ENCODE data around the gene LIPE. TPM values are rescaled to one million over a fixed set of nuclear protein-coding genes. Genes with fewer than 3 reads are reported as not detected.

LIPE gene
- total and polyA plus RNA-seq, 8 donors = 4.0 to 11.0 (median 9.8) TPM

DNA sequence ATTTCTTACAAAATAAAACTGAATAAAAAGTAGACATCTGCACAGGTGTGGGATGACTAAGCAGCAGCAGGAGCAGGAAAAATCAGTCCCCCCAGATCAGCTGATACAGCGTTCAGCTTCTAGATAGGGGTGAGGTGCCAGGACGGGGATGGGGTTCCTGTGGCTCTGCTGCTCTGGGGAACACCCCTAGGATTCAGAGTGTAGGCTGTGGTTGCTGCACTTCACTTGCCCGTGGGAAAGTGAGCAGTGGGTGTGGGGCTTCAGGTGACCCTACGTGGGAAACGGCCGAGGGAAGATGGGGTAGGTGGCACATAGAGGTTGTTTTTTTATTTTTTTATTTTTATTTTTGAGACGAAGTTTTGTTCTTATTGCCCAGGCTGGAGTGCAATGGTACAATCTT is 18.8 kb upstream of the LIPE start:
- H3K36me3 ChIP-seq = no peaks in the 10 kb centered on the region
- H3K27ac ChIP-seq = no peak overlapping the region
- ATAC-seq = no peak
- no peaks in the 10 kb centered on the region for H3K9me3 ChIP-seq
- H3K27me3 ChIP-seq = no peaks in the 10 kb centered on the region
- no peak for DNase-seq
- peaks cover 3 to 34% of the 10 kb centered on the region in 2 donors for H3K4me1 ChIP-seq
- intact Hi-C loops (cut with DNase I) = no loop called here
- TF ChIP-seq CTCF (IDR thresholded peaks at IDR 0.05) = no peak
- no peak overlapping the region for H3K4me3 ChIP-seq

DNA sequence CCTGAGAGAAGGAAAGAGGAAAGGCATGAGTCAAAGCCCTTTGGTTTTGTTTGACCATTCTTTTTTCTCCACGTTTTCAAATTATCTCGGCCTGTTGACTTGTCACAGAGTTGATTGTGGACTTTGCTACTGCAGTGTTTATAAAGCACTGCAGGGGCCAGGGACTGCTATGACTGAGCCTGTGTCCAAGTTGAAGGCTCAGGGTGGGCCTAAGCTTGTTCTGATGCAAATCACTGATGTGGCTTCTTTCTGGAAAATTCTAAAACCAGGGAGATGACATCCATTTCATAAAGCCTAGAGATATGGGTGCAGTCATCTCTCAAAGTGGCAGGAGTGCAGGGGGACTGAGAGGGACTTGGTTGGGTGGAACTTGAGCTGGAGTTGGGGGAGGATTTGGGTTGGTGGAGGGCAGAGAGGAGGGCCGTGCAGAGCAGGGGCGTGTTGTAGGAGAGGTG is 16.8 kb upstream of the LIPE start:
- Histone ChIP-seq H3K9me3 (no peaks in the 10 kb centered on the region), H3K4me3 (no peak overlapping the region), H3K27me3 (no peaks in the 10 kb centered on the region), H3K4me1 (peaks cover 0 to 26% of the 10 kb centered on the region in 2 donors), H3K36me3 (no peaks in the 10 kb centered on the region), H3K27ac (peak overlapping the region; percentile 33 to 82)
- DNase-seq = no peak
- ATAC-seq = peak; percentile 15
- intact Hi-C loops (cut with DNase I) = no loop called here
- TF ChIP-seq CTCF (IDR thresholded peaks at IDR 0.05) = no peak

DNA sequence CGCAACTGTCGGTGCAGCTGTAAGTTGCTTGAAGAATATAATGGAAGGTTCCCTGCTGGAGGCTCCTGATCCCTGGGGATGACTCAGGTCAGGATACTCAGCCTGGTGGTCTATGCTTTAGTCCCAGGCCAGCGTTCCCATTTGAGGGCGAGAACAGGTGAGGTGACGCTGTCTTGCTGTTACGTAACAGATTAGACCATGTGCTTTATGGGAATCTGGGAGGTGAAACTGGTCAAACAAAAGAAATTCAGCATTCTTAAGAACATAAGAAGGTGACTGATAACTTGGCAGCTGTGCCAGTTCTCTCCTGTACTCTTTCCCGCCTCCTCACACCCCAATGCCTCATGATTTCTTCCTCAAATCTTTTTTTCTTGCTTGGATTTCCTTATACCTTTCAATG is 15.6 kb upstream of the LIPE start, which contains the start of gene CXCL17:
CXCL17 (minus strand) TSS at position 114 of the 400 bp plus-strand sequence. CDS start 114 bp downstream, outside the sequence.
- intact Hi-C loops (cut with DNase I) = no loop called here
- Histone ChIP-seq H3K27me3 (no peaks in the 10 kb centered on the region), H3K4me1 (peaks cover 0 to 26% of the 10 kb centered on the region in 2 donors), H3K36me3 (no peaks in the 10 kb centered on the region), H3K27ac (peak within 1 kb of the TSS; percentile 65 to 82), H3K9me3 (no peaks in the 10 kb centered on the region), H3K4me3 (peak within 1 kb of the TSS; percentile 17 to 36)
- TF ChIP-seq CTCF (IDR thresholded peaks at IDR 0.05) = no peak
- ATAC-seq = peak; percentile 44
- DNase-seq = peak in 2 of 4 donors; percentile 34 to 72

DNA sequence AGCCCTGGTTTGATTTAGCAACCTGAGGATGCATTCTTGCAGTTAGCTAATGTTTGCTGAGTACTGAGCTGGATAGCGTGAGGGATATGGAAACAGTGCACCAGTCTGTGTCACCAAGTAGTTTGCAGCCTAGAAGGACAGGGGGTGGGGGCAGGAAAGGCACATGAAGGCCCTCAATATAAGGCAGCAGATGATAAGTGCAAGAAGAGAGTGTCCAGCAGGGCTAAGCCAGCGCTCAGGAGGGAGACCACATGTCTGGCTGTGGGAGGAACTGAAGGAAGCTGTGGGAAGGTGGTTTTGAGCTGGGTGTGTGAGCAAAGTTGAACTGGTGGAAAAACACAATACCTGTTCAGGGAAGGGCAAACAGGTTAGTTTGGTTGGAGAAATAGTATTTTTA is 13.9 kb upstream of the LIPE start:
- peak overlapping the region in 1 of 2 donors; percentile 36 for H3K4me3 ChIP-seq
- H3K9me3 ChIP-seq = no peaks in the 10 kb centered on the region
- peaks cover 2 to 26% of the 10 kb centered on the region in 2 donors for H3K4me1 ChIP-seq
- H3K27me3 ChIP-seq = no peaks in the 10 kb centered on the region
- intact Hi-C loops (cut with DNase I) = no loop called here
- H3K27ac ChIP-seq = peak overlapping the region; percentile 65 to 82
- peak; percentile 47 for ATAC-seq
- TF ChIP-seq CTCF (IDR thresholded peaks at IDR 0.05) = no peak
- peak in 1 of 4 donors; percentile 47 for DNase-seq
- H3K36me3 ChIP-seq = no peaks in the 10 kb centered on the region

DNA sequence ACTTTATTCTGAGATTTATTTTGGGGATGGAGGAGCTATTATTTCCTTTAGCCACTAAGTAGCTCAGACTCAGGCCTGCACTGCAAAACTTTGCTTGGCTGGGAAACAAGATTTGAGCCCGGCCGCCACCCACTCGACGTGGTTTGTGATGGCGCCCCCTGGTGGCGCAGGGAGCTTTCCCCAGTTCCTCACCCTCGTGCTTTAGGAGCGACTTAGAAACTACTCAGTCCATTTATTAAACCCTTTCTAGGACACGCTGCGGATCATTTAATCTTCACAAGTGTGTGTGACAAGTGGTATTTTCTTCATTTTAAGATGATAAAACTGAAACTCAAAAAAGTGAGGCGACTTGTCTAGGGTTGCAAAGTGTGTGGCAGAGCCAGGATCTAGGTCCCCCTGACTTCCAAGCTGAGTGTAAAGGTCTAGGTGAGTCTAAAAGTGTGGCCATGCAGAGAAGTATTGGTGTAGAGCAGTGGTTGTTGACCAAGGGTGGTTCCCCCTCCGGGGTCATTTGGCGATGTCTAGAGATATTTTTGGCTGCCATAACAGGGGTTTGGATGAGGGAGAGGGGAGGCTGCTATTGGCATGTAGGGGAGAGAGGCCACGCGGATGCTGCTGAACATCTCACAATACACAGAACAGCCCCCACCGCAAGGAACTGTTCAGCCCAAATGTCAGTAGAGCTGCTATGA is 13.3 kb upstream of the LIPE start:
- H3K9me3 ChIP-seq = no peaks in the 10 kb centered on the region
- peak; percentile 38 to 95 (median 75) for DNase-seq
- peak; percentile 84 to 96 for TF ChIP-seq CTCF (IDR thresholded peaks at IDR 0.05)
- H3K27me3 ChIP-seq = no peaks in the 10 kb centered on the region
- peak; percentile 54 for ATAC-seq
- H3K4me1 ChIP-seq = peaks cover 2 to 26% of the 10 kb centered on the region in 2 donors
- intact Hi-C loops (cut with DNase I) = no loop called here
- peak overlapping the region in 1 of 2 donors; percentile 36 for H3K4me3 ChIP-seq
- H3K36me3 ChIP-seq = no peaks in the 10 kb centered on the region
- peak overlapping the region; percentile 65 to 82 for H3K27ac ChIP-seq

All from left lung (tissue), 10 donors.